ENCODE results near the gene RAP1GAP2. TPM values are rescaled to one million over a fixed set of nuclear protein-coding genes. Genes with fewer than 3 reads are reported as not detected.
A peak's percentile ranks its signal among the peaks of the same experiment; 100 is the strongest.
"Not testable (repeated sequence)": the region's sequence is repeated elsewhere in the genome, so short reads cannot be mapped to it uniquely, and the experiment has no call there.

RAP1GAP2 gene
- total RNA-seq, 1 donor from 2014 or later, result 29.3 TPM

DNA sequence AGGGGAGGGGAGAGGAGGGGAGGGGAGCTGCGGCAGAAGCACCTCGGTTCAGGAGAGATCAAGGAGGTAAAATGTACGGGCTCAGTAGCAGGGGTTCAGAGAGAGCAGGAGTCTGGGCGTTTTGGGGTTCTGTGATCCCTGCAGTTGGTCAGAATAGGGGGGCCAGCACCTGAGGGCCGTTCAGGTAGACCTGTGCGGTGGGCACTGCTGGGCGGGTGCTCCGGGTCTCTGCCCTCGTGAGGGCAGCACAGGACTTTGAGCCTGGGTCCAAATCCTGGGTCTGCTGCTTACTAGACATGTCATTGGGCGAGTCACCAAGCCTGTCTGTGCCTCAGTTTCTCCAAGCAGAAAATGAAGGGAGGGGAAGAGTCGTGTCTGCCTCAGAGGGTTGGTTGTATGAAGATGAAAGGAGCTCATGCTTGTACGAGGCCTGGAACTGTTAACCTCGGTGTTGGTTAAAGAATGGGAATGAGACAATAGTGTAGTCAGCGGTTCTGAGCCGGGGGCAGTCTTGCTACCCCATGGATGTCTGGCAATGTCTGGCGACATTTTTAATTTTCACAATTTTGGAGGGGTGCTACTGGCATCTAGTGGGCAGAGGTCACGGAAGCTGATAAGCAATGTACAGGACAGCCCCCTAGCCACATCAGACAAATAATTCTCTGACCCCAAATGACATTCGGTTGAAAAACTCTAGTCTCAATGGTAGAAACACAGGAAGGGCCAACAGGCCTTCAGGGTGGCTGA is 231.7 kb downstream of the RAP1GAP2 start:
- DNase-seq, result no peak

DNA sequence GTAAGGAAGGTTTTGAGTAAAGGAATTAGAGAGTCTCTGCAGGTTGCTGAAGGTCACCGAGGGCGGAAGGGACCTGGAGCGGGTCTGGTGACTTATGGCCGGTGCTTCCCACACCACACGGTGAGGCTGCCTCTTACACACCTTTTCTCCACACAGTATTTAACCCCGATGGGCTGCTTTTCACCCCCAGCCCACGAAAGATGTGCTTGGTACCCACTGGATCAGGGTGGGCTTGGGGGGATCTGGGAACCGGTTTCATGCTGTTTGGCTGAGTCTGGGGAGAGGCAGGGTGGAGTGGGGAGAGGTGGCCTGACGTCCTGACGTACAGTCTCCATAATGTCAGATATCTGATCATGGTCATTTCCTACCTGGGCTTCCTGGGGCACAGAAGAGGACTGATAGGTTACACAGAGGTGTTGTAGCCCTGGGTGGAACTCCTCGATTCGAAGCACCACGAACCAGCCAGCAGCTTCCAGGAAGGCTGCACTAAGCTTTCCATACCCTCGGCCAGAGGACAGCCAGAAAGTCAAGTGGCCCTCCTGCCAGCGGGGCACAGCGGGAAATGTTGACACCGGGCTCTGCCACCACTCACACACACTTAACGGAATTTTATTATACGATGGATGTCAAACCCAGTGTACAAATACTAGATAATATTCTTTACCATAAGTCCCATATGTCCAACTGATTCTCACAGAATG is 233.1 kb downstream of the RAP1GAP2 start:
- DNase-seq, result no peak

DNA sequence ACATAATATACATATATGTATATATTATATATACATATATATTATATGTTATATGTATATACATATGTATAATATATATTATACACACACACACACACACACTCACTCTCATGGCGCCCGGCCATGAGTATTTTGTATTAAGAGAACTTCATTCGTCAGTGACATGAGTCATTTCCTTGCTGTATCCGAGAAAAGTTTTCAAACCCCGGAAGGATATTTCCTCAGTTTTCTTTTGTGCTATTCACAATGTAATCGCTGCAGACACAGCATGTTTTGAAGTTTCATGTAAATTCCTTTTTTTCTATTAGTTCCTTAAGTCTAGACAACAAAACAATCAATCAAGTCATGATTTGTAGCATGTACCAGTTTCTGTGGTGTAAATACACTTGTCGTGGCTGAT is 233.9 kb downstream of the RAP1GAP2 start:
- no peak for DNase-seq

DNA sequence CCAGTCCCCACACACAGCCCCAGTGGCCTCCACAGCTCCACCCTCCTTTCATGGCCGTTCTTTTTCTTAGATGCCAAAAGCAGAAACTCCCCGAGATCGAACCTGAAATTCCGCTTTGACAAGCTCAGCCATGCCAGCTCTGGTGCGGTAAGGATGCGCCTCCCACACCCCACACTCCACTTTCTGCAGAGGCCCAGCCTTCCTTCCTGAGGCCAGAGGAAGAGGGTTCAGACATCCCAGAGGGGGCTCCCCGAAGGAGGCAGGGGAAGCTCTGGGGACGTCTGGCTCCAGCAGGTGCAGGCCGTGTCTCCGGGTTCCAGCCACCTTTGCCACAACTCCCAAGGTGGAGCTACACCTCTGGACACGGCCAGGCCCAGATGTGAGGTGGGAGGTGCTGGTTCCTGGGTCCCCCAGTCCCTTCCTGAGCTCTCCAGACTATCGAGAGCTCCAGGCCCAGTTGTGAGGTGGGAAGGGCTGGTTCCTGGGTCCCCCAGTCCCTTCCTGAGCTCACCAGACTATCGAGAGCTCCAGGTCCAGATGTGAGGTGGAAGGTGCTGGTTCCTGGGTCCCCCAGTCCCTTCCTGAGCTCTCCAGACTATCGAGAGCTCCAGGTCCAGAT is 234.7 kb downstream of the RAP1GAP2 start:
- DNase-seq, result not testable (repeated sequence)

DNA sequence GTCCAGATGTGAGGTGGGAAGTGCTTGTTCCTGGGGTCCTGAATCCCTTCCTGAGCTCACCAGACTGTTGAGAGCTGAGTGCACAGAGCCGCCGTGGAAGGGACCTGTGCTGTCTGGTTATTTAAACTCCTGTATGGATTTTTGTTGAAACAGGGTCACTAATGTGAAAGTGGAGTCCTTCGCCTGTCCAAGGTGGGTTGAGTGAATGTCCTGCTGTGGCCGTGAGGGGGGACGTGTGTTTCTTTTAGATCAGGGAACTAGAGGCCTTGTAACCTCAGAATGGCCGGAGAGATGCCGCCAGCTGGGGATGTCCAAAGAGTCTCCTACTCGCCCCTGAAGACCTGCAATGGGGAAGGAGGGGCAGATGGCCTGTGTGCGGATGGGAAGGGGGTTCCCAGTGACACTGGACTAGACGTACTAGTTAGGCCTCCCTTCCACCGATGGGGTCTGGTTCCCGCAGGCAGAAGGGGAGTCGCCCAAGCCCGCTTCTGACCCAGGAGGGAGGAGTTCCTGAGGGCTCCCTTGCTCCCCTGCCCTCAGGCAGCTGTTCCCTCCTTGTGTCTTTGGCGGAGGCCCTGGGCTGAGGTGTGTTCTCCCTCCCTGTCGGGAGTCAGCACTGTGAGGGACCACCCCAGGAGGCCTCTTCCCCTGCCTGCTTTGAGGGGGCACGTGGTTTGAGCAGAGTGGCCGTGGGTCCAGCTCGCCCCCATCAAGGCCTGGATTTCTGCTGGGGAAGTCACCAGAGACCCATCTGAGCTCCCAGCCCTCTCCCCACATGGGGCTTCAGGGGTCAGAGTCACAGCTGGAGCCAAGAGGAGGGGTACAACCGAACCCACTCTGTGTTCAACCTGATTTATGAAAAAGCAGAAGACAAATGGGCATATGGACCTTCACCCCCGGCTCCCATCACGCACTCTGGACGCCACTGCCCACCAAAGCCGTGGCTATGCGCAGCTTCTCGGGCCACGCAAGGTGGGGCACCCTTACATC is 236.3 kb downstream of the RAP1GAP2 start:
- no peak for DNase-seq

DNA sequence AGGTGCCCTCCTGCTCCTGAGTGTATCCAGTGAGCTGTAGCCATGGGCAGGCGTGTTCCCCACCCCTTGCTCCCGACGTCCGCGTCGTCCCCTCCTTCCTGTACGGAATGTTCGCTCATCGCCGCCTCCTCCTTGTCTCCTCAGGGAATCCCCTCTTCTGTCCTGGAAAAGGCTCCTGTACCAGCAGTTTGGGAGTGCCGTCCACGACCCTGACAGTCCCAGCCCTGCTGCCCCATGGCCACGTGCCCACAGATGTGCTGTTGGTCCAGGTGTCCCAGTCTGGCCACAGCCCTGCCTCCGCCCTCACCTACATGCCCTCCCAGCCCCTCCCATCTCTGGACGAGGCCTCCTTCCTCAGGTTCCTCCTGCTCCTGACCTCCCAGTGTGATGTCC is 237.0 kb downstream of the RAP1GAP2 start:
- no peak for DNase-seq

DNA sequence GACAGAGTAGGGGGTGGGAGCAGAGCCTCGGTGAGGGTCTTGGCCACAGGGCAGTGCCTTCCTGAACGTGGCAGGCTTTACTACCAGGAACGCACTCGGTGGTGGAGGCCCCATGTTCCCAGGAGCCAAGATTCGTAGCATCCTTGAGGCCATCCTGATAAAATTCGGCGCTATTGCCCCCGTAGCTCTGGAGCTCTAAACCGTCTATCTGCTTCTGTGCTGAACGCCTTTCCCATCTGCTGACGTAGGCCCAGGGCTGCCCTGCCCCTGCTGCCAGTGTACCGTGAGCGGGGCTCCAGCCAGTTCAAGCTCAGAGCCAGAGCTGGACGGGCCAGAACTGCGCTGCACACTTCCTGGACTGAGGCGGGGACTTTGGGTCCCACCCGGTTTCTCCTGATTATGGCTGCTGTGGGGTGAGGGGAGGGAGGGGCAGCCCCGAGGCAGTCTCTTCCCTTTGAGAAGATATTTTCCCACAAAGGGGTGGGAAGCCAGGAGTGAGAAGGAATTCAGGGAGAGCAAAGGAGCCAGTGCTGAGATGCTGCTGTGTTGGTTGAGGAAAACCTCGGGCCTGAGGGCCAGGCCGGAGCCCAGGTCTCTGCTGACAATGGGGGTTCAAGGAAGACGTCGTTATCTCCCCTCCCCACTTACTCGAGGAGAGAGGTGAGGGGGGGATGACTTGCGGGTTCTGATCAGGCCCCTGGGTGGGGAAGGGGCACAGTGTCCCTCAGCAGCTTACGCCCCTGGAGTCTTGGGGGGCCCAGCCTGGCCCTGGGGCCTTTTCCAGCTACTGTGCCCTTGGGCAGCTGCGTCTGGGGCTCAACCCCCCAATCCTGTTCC is 237.7 kb downstream of the RAP1GAP2 start:
- DNase-seq, result no peak

DNA sequence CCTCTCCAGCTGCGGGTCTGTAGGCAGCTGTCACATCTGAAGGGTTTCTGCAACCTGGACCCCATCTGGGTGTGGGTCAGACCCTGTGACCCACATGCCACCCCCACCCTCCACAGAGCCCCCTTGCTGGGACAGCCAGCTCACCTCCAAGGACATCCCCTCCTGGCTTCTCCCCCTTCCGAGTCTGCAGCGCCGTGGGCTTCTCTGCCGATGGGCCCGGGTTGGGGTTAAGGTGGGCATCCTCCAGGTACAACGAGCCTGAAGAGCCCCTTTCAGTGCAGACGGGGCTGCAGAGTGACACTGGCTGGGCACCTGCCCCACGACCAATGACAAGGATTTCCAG is 238.3 kb downstream of the RAP1GAP2 start:
- DNase-seq, result no peak

DNA sequence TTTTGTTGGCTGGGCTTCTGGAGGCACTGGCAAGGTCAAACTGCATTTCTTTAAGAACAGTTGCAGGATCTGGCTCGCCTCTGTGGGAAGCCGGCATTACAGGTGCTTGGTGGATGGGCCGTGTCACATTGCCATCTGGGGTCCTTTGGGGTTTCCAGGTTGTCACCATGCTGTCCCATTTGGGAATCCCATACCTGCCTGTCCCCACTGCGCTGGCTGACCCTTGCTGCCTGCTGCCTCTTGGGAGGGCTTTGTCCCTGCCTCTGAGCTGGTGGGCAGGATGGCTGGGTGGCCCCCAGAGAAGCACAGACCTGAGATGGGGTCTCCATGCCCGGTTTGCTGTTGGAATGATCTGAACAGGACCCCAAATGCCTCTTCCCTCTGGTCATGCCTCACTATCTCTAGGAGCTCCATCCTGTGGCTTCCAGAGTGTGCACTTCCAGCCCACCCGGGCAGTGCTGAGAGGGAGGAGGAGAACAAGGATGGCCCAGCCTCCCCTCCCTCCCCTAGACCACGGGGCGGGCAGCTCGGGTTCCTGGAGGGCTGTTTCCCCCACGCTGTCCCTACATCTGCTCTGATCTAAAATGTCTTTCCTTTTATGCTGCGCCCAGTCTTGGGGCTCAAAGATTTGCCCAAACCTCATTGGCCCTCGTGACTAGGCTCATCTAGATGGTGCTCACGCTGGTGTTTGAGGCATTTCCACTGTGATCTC is 239.2 kb downstream of the RAP1GAP2 start:
- DNase-seq, result no peak

DNA sequence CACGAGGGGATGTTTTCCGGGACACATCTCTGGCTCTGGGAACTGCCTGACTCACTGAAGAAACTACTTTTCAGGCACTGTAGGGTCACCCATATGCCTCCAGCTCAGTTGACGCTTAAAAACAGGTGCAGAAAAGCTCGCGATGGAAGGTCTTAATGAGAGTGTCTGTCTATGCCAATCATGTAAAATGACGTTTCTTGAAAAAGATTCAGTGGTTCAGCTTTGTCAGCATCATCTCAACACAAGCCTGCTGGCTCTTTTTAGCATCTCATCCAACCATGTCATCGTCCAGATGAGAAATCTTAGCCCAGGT is 239.7 kb downstream of the RAP1GAP2 start:
- DNase-seq, result no peak

DNA sequence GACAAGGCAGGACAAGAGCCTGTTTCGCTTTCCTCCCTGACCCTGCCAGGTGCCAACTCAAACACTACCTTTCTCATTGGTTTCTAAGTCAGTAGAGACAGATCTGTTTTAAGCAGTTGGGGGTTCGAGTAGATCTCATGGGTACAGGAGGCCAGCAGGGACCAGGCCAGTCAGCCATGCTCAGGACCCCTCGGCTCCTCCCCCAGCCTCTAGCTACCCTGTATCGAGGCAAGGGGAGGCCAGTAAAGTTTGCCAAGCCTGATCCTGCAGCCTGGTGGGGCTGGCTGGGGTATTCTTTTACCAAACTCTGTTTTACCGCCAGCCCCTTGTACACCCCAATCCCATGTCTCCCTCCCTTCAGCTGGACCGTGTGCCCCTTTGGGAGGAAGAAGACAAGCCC is 240.6 kb downstream of the RAP1GAP2 start:
- DNase-seq, result no peak

DNA sequence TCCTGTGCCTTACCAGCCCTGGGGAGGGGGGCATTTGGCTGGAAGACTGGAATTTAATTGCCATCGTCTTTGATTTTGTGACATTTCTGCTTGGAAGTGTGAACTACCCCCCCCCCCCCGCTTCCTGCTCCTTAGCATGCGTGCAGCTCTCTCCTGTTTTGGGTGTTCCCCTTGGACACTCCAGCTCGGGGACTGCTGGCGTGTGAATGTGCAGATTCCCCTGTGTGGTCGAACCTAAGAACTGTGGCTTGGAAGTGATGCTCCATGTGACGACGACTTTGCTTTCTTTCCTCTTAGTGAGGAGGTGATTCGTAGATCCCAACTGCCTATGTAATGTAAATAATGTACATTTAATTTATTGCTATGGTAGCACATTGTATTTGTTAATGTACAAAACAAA is 241.0 kb downstream of the RAP1GAP2 start:
- DNase-seq, result no peak

DNA sequence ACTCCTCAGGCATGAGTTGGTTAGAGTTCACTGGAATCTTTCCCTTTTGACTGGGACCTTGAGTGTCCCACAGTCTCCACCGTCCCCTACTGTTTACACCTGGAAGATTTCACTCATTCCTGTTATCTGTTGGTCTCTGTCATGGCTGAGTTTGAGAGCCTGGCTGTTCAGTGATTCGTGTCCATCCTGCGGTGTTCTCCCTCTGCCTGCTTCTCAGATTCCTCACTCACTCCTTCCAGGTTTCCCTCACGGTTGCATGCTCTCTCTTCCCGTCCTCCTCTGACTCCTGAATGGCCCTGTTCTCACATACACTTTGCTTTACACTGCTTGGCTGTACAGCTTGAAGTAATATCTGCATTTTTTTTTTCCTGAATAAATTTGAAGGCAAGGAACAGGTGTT is 242.7 kb downstream of the RAP1GAP2 start:
- DNase-seq, result no peak

DNA sequence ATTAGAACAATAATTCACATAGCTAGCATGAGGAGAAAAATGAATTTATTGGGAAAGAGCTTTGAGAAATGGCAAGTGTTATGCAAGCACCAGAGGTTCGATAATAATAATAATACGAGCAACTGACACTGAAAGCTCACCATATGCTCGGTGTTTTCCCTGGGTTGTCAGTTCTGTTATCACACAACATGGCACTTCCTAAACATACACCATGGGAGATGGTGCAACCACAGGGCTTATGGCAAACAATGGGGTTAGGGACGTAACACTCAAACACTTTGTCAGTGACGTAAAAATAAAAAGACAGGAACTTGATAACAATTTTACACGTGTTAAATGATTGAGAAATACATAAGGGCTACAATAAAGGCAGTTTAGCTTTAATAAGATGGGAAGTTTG is 243.5 kb downstream of the RAP1GAP2 start:
- DNase-seq, result no peak

DNA sequence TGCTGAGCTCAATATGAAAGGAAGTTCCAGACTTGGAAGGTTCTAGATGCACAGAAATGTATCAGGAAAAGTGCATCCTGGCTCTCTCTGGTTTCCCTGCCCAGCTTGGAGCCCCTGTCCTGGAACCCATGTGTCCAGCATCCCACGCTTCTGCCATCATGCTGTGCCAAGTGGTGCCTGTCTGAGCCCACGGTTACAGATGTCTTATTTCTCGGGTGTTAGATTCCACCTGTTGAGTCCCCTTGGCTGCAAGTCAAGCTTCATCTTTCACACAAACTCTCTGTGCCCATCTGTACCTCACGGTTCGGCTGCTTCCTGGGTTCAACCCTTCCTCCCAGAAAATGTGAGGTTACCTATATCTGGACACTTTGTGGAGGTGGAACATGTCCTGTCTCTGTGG is 244.6 kb downstream of the RAP1GAP2 start:
- peak; percentile 27 for DNase-seq

DNA sequence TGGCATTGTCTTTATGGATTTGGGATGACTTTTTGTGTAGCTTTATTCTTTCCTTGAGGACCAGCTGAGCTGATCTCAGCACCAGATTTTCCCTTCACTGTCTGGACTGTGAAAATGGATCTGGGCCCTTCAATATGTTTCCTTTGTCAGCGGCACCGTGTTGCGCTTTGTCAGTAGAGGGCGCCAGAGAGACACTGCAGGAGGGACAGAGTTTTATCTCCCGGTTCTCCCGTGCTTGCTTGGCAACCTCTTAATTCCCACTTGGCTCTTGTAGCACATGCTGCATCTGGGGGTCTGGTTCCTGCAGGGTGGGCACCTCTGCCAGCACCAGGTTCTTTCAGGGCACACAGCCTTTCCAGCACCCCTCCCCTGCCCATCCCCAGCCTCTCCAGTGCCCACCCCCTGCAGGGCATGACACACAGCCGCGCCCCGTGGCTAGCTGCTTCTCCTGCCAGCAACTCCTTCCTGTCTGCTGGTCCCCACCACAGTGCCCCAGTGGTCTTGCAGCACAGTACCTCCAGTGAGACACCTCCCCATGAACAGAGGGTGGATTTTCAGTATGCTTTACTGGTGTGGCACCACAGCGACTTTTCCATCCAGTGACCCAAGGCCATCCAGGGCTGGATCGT is 247.6 kb downstream of the RAP1GAP2 start:
- no peak for DNase-seq

DNA sequence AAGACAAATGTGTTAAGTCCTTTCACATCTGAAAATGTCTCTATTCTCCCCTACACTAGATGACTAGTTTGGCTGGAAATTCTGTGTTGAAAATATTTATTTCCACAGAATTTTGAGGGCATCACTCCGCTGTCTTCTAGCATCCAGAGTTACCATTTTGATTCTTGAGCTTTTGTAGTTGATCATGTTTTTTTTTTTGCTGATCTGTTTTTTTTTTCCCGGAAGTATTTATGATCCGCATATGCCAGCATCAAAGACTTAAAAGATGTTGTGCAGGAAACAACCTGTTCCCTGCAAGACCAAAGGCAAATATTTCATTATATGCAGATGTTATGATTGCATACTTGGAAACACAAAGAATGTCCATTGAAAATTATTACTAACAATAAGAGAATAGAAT is 250.5 kb downstream of the RAP1GAP2 start:
- DNase-seq, result no peak

DNA sequence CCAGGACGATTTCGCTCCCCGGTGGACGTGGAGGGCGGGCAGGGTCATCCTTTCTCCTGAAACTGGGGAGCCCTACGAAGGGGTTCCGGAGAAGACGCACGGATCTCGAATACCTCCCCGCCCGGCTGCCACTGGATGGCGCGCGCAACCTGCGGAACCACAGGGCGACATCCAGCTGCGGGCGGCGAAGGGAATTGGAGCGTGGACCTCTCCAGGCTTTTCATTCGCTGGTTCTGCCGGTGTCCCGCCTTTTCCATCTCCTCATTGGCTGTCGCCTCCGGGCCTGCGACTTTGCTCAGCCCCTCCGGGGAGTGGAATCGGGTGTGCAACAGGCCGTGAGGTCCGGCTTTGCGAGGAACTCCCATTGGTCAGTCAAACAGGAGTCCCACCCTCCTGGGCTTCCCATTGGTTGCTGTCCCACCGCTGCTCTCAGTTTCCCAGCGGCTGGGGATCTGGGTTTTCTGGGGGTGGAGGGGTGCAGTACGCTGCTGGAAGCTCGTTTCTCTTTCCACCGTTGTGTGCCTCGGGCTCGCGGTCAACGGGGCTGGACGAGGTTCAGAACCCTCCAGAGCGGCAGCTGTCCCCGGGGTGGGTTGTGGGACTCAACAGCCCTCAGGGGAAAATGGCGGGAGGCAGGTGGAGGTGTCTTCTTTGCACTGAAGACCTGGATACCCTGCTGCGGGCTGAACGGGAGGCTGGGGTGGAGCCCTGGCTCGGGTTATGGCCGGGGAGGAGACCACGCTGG is 252.7 kb downstream of the RAP1GAP2 start:
- DNase-seq, result peak; percentile 99

DNA sequence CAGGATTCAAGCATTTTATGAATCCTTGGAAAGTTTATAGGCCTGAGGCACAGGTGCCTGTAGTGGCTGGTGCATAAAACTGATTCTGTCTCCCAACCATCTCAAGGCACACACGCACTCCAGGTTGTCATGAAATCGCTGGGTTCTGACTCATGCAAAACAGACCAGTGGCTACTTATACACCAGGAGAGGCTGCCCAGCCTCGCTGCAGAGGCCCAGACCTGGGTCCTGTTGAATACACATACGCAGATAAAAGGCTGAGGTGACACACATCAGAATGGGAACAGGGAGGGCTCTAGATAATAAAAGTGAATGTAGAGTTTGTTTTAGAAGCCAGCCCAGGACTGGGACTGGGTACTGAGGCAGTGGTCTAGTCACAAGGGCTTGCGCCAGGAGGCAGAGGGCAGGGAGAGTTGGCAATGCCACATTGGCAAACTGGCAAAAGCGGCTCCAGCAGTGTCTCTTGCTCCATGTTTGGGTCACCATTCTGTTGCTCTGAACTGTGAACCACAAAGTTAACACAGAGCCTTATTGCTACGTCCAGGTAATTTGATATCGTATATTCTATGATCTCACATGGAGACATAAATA is 253.6 kb downstream of the RAP1GAP2 start:
- no peak for DNase-seq
